SIG-M5 (cell line): Measurements from ENCODE around the gene COL21A1.

Source experiments
- DNase-seq: peaks from one replicate; lab custom pipeline; 2025; lab: John Stamatoyannopoulos, UW

The COL21A1 gene

GRCh38 chr6:56245903-56246351 is 1.5 kb downstream of the COL21A1 start:
- no peak for DNase-seq

- no peak for DNase-seq
Observed at GRCh38 chr6:56244528-56245253, 2.7 kb downstream of the COL21A1 start.

- no peak for DNase-seq
Observed at GRCh38 chr6:56244089-56244488, 3.3 kb downstream of the COL21A1 start.

GRCh38 chr6:56243518-56244070 is 3.8 kb downstream of the COL21A1 start:
- peak; percentile 64 for DNase-seq

- DNase-seq: no peak
Observed at GRCh38 chr6:56242346-56242745, 5.0 kb downstream of the COL21A1 start.

- DNase-seq: no peak
Observed at GRCh38 chr6:56241124-56241802, 6.1 kb downstream of the COL21A1 start.

GRCh38 chr6:56238352-56238751 is 9.0 kb downstream of the COL21A1 start:
- DNase-seq: no peak

- DNase-seq: no peak
Observed at GRCh38 chr6:56235245-56235644, 12.1 kb downstream of the COL21A1 start.

GRCh38 chr6:56232436-56232835 is 14.9 kb downstream of the COL21A1 start:
- DNase-seq: no peak

GRCh38 chr6:56231827-56232226 is 15.6 kb downstream of the COL21A1 start:
- DNase-seq: no peak

GRCh38 chr6:56230976-56231566 is 16.3 kb downstream of the COL21A1 start:
- DNase-seq: no peak

- DNase-seq: no peak
Observed at GRCh38 chr6:56227071-56227879, 20.1 kb downstream of the COL21A1 start.

GRCh38 chr6:56223995-56224394 is 23.4 kb downstream of the COL21A1 start:
- no peak for DNase-seq

GRCh38 chr6:56222499-56222898 is 24.9 kb downstream of the COL21A1 start:
- no peak for DNase-seq

- DNase-seq: no peak
Observed at GRCh38 chr6:56220078-56220477, 27.3 kb downstream of the COL21A1 start.

GRCh38 chr6:56214703-56215101 is 32.7 kb downstream of the COL21A1 start:
- no peak for DNase-seq

- DNase-seq: no peak
Observed at GRCh38 chr6:56214041-56214702, 33.2 kb downstream of the COL21A1 start.

GRCh38 chr6:56211724-56212123 is 35.7 kb downstream of the COL21A1 start:
- no peak for DNase-seq

- no peak for DNase-seq
Observed at GRCh38 chr6:56204134-56204533, 43.2 kb downstream of the COL21A1 start.

- no peak for DNase-seq
Observed at GRCh38 chr6:56199956-56200355, 47.4 kb downstream of the COL21A1 start.

GRCh38 chr6:56193846-56194245 is 53.5 kb downstream of the COL21A1 start:
- DNase-seq: no peak
